Measurements from ENCODE around the gene PCDHGA4.

GRCh38 chr5:141355641-141356040 lies 820 bp downstream of the PCDHGA4 start:
- no peak for TF ChIP-seq CTCF (conservative IDR thresholded peaks at IDR 0.05 in 1 of 2, IDR thresholded peaks at IDR 0.05 in 1 of 2; ENCODE audit: extremely low read depth in 1 of 2, insufficient read depth in 1 of 2, low read depth in 1 of 2, low read length in 2 of 2)
- no peak for TF ChIP-seq EZH2 (IDR thresholded peaks at IDR 0.05; ENCODE audit: borderline replicate concordance, low read length)

Measured in mammary epithelial cell (primary cell).